SK-N-MC (cell line): ENCODE measurements around the gene ZBTB49.

ENCODE experiments used
- EZH2 ChIP-seq: fragments of 200-600 bp; sonication (generic); IDR thresholded peaks from one replicate; pipeline ENCODE4 v1.6.1; 2017; ENCODE audit warnings: antibody characterized with exemption
- POLR2AphosphoS5 ChIP-seq: IDR thresholded peaks from 2 replicates; pipeline ENCODE4 v1.6.1; 2012; ENCODE audit warnings: mild to moderate bottlenecking, low read depth, low read length, borderline replicate concordance

DNA sequence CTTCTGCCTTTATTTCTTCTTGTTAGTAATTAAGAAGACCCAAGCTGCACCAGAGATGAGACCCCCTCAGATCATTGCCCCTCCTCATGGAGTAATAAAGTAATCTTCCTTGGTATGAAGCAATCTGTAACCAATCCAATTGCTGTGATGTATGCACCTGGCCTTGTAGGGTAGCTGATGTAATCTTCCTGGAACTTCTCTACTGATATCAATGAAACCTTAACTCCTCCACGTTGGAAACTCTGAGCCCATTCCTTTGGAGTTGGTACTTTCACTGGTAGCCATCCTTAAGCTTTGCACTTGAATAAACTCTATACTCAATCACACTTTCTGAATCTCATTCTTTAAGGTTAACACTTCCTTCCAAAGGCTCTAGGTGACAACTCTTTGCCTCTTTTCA lies 65.3 kb downstream of the ZBTB49 start:
- TF ChIP-seq EZH2 (no peak), POLR2AphosphoS5 (no peak)
